Activated gamma-delta T cell treated with Interleukin-2 at 50 U/mL for 16 hours (primary cell): Measurements from ENCODE around the gene ARRB1.
A peak's percentile ranks its signal among the peaks of the same experiment; 100 is the strongest.
"Not testable (repeated sequence)": the region's sequence is repeated elsewhere in the genome, so short reads cannot be mapped to it uniquely, and the experiment has no call there.

Experiments used
- DNase-seq: peaks from one replicate; pipeline ENCODE4 v3.0.0-alpha.2; 2020

The ARRB1 gene

DNA sequence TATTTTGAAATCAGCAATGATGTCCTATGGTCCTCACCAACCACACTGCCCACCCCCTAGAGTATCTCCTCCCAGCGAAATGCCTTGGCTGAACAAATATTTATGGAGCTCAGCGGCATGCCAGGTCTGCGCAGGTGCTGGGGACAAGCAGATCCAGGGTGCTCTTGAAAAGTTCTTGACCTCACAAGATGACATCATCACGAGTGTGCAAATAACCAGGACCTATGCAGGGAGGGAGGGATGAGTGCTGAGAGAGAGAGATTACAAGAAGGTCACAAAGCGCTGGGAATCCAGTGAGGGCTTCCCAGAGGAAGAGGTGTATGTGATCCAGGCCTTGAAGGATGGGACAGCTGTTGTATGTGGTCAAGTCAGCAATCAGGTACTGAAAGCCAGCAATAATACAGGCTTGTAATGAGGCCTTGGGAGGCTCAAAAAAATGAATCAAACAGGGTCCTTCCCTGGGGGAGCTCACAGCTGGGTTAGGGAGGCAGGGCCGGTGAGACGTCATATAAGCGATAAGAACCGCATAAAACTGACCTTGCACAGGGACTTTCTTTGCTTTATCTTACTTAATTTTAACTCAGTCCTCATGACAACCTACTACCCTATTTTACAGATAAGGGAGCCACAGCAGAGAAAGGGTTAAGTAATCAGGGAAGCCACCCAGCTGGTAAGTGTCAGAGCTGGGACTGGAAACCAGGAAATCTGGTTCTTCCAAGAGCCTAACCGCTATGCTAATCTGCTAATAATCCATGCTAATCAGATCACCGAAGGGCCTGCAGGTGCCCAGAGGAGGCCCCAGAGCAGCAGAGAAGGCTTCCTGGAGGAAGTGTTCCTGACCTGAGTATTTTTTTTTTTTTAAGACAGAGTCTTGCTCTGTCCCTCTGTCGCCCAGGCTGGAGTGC is 8.2 kb downstream of the ARRB1 start:
- no peak for DNase-seq

DNA sequence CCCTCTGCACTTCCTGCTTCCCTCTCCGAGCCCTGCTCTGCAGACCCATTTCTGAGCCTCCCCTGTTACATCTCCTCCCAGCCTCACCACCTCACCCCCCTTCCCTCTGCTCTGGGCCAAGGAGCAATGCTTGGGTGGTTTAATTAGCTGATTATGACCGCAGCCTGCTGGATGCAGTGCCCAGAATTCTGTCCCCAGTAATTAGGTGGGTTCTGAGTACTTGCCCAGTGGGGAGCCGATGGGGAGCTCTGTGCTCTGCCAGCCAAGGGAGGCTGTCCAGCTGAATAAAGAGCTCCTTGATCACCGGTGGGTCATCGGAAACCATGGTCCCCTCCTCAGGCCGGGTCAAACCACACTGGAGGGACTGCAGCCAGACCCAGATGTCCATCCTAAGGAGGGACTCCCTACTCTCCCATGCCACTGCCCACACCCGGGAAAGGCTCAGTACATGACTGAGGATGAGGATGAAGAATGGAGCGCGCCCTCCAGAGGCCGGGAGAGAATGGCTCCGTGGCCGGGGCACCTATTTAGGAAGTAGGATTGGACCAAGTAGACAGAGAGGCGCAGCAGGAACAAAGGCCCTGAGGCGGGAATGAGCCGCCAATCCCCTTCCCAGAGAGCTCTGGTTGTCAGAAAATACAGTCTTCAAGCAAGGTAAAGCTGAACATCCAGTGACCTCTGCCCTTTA is 9.1 kb downstream of the ARRB1 start:
- DNase-seq = no peak

DNA sequence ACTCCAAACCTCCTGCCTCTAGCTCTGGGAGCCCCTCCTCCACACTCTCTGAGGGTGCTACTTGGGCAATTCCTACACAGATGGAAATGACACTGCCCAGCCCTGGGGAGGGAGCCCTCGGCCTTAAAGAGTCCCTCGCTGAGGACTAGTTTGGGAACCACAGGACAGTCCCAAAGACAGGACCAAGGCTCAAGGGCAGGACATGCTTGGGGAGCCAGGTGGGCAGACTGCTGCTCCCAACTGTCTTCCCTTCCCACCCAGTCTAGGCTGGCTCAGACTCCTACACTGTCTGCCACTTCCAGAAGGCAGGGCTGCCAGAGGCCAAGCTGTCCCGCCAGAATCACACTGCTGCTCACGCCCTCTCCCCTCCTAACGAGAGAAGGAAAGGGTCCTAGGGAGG is 9.8 kb downstream of the ARRB1 start:
- DNase-seq = no peak

DNA sequence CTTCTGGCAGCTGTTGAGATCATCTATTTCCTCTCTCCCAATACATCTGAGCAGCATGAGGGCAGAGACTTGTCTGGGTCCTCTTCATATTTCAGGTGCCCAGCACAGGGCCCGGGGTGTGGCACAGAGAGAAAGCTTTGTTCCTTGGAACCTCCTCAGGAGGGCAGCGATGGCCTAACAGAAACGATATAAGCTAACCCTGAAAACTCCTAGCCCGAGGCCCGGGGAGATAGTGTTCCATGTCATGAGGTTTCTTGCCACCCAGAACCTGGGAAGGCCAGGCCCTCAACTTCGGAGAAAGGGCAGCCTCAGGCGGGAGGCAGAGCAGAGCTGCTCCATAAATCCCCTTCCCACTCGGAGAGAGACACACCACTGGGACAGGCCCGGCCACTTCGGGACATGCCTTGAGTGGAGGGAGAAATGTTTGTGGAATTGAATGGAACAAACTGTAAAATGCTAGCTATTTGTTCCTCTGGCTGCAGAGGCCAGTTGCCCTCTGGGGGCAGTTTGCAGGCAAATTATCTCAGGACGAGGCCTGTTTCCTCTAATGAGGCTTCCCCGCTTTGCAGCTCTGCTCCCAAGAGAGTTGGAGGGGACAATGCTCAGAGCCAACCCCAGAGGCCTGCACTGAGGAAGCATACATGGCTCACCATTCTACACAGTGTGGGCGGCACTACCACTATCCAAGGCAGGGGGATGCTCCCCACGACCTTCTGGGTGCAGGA is 11.6 kb downstream of the ARRB1 start:
- no peak for DNase-seq

- DNase-seq = no peak
These were observed 12.8 kb downstream of the ARRB1 start for GRCh38 chr11:75338516-75339208.

GRCh38 chr11:75337195-75337654 is 14.2 kb downstream of the ARRB1 start:
- no peak for DNase-seq

DNA sequence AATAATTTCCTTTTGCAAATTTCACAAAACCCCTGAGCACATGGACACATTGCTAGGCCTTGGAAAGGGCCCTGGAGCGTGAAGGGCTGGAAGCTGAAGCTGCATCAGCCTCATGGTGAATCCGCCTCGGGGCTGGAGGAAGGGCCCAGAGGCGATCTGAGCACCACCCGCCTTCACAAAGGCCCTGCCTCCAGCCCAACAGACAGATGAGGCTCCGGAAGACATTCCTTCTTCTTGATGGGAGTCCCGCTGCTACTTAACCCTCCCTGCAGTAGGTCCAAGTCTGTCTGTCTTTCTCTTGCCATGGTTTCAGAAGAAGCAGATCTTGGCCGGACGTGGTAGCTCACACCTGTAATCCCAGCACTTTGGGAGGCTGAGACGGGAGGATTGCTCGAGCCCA is 16.5 kb downstream of the ARRB1 start:
- no peak for DNase-seq

DNA sequence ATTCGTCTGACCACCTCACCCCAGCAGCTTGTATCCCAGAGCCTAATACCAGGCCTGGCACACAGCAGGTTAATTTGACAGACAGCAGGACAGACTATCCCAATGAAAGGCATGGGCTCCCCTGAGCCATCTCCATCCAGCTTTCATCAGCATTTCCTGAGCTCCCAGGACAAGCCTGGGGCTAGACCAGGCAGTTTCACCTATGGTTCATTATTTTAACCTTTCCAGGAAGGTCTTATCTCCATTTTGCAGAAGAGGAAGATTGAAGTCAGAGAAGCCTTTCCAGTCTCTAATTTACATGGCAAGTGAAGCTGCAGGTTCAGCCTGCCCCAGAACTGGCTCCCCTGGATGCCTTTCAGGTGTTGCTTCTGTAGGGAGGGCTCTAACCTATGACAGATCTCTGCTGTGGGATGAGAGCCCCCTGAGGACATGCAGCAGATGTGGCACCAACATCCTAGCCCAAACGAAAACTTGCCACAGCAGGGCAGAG is 17.0 kb downstream of the ARRB1 start:
- no peak for DNase-seq

- no peak for DNase-seq
These were observed 17.7 kb downstream of the ARRB1 start for GRCh38 chr11:75333807-75334140.

DNA sequence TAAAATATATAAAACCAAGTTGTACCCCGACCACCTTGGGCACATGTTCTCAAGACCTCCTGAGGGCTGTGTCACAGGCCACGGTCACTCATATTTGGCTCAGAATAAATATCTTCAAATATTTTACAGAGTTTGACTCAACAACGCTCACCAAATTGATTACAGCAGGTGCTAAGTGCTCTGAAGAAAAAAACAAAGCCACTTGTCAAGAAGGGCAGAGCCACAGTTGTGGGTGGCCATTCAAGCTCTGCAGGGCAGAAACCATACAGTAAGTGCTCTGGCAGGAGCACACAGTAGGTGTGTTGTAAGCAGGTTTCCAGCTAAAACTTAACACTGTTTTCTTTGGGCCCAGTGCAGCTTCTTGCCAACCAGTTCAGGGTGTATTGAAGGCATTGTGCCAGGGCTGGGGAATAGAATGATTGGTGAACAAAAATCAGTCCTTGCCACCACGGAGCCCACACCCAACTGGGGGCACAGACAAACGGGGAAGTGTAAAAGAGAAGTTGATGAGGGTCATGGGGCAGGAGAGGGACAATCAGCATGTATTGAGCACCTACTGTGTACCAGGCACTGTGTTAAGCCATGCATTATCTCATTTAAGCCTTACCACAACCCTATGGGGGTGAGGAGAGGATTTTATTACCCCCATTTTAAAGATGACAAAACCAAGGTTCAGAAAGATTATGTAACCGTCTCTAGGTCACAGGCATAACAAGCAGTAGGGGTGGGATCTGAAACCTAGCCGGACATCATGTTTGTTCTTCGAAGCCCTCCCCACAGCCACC is 18.2 kb downstream of the ARRB1 start:
- no peak for DNase-seq

- DNase-seq = not testable (repeated sequence)
These were observed 19.7 kb downstream of the ARRB1 start for GRCh38 chr11:75331761-75332160.

DNA sequence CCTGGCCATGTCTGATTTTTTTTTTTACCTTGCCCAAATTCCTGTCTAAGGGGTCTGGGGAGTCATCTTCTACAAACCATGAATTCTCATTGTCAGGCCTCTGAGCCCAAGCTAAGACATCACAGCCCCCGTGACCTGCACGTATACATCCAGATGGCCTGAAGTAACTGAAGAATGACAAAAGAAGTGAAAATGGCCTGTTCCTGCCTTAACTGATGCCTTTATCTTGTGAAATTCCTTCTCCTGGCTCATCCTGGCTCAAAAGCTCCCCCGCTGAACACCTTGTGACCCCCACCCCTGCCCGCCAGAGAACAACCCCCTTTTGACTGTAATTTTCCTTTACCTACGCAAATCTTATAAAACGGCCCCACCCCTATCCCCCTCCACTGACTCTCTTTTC is 20.2 kb downstream of the ARRB1 start:
- not testable (repeated sequence) for DNase-seq

DNA sequence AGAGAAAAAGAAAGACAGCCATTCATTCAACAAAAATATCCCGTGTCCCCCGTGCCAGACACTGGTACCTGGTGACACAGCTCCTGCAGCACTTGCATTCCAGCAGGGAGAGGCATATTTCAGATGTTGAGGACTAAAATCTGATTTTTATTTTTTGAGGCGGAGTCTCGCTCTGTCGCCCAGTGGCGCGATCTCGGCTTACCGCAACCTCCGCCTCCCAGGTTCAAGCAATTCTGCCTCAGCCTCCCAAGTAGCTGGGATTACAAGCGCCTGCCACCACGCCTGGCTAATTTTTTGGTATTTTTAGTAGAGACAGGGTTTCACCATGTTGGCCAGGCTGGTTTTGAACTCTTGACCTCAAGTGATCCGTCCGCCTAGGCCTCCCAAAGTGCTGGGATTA is 20.6 kb downstream of the ARRB1 start:
- not testable (repeated sequence) for DNase-seq

DNA sequence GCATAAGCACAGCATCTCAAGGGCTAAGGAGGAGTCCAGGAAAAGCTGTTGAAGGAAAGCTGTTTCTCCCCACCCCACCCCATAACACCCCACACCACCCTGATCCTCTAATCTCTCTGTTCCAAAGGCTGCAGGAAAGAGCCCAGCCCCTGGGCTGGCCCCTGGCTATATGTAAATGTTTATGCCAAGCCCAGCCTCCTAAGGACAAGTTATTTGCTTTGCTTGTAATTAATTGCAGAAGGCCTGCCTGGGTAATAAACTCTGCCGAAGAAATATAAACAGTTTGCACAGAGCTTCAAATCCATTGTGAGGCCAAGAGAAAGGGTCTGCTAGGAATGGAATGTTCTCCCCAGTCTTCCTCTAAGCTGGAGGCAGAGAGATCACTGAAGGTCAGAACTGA is 21.2 kb downstream of the ARRB1 start:
- no peak for DNase-seq

DNA sequence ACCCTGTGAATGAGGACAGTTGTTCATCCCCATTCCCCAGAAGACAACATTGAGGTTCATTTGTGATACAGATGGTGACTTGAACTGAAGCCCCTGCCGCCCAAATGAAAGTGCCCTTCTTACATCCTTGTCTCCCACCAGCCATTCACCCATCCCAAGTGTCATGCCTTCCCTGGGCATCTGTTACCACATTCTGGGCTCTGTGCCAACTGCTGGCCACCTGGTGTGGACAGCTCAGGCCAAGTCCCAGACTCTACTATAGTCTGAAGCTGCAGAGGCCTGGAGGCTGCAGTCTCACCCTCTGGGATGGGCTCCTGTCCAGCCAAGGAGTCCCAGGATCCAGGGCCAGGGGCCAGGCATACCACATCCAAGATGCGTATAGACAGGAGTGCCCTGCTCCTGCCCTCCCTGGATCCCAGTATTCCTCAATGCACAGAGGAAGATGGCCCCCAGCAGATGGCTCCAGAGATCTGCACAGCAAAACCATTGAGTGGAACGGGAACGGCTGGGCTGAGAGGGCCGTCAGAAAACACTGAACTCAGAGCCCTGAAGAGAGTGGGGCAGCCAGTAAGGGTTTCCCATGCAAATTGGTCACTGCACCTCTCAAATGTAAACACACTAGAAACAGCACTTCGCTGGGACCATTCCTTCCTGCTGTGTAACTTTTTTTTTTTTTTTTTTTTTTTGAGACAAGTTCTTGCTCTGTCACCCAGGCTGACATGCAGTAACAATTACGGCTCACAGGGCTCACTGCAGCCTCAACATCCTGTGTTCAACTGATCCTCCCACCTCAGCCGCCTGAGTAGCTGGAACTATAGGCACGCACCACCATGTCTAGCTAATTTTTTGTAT is 22.8 kb downstream of the ARRB1 start:
- DNase-seq = peak; percentile 54

- DNase-seq = no peak
These were observed 25.0 kb downstream of the ARRB1 start for GRCh38 chr11:75326439-75326810.

DNA sequence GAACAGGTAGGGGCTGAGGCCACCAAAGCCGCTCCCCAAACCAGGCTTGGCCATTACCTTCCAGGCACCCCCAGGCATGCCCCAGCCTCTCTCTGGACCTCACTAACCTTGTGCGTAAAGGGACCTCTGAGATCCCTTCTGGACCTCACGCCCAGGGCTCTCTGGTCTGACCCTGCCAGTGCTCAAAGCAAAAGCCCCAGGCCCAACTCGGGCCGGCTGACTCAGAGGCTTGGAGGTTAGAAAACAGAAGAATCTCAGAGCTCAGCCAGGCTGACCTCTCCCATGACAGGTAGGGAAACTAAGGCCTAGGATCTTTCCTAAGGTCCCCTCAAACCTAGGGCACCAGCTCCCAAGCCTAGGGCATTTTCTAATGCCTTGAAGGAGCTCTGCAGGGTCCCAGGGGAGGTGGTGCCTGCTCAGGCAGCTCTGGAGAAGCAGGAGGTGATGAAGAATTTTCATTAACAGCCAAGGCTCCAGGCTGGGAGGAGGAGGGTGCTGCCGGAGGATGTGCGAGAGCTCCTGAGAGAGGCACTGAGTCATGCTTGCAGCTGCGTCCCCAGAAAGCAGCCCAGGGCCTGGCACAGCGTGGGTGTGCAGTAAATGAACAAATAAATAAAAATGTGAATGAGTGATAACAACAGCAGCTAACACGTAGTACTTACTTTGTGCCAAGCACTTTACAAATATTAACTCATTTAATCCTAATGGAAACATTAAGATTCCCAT is 25.6 kb downstream of the ARRB1 start:
- DNase-seq = no peak

GRCh38 chr11:75324740-75325139 is 26.7 kb downstream of the ARRB1 start:
- DNase-seq = no peak

DNA sequence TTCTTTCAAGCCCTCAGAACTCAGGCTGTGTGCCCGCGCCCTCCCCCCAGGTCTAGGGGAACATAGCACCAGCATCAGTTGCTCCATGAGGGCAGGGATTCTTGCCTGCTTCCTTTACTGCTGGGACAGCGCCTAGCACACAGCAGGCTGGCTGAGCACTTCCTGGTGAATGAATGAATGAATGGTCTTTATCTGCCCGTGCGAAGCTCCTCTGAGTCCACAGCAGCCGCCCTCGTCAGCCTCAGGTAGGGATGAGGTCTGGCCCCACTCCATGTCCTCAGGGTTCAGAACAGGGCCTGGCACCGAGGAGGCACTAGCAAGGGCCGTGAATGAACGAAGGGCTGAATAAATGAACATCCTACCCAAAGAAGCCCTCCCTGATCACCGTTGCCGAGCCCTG is 27.3 kb downstream of the ARRB1 start:
- no peak for DNase-seq

DNA sequence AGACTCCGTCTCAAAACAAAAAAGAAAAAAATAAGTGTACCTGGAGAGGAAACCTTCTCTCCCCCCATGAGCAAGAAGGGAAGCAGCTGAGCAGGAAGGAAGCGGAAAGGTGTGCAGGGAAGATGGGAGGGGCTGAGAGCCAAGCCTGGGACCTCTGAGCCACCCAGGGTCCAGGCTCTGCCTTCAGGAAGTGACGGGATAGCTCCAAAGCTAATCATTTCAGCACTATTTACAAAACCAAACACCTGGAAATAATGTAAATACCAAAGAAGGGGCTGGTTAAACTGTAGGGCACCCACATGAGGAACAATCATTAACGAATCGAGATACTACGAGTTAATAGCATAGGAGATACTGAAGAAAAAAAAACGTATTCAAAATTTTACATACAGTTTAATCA is 27.9 kb downstream of the ARRB1 start:
- DNase-seq = no peak
